Measurements from ENCODE around the gene C5orf15.

C5orf15 gene

GRCh38 chr5:133909603-133910002 lies 58.8 kb downstream of the C5orf15 start:
- TF ChIP-seq CTCF (IDR thresholded peaks at IDR 0.05; ENCODE audit: poor library complexity, severe bottlenecking), result no peak
- no peak for ATAC-seq (ENCODE audit: low read depth)
- H3K4me3 ChIP-seq (ENCODE audit: severe bottlenecking), result no peak overlapping the region
- no peaks in the 10 kb centered on the region for H3K27me3 ChIP-seq (ENCODE audit: insufficient read depth, poor library complexity, severe bottlenecking)
- H3K36me3 ChIP-seq (ENCODE audit: low read depth), result no peaks in the 10 kb centered on the region
- H3K4me1 ChIP-seq (ENCODE audit: insufficient read depth, poor library complexity, severe bottlenecking), result no peaks in the 10 kb centered on the region
- no peak for DNase-seq (ENCODE audit: low spot score)
- H3K27ac ChIP-seq (ENCODE audit: poor library complexity, severe bottlenecking), result no peak overlapping the region
- H3K9me3 ChIP-seq (ENCODE audit: severe bottlenecking), result no peaks in the 10 kb centered on the region

- ATAC-seq (ENCODE audit: low read depth), result no peak
- Histone ChIP-seq H3K27ac (ENCODE audit: poor library complexity, severe bottlenecking) (no peak overlapping the region), H3K9me3 (ENCODE audit: severe bottlenecking) (no peaks in the 10 kb centered on the region), H3K36me3 (ENCODE audit: low read depth) (no peaks in the 10 kb centered on the region), H3K4me3 (ENCODE audit: severe bottlenecking) (no peak overlapping the region), H3K4me1 (ENCODE audit: insufficient read depth, poor library complexity, severe bottlenecking) (no peaks in the 10 kb centered on the region), H3K27me3 (ENCODE audit: insufficient read depth, poor library complexity, severe bottlenecking) (no peaks in the 10 kb centered on the region)
- no peak for DNase-seq (ENCODE audit: low spot score)
- no peak for TF ChIP-seq CTCF (IDR thresholded peaks at IDR 0.05; ENCODE audit: poor library complexity, severe bottlenecking)
Measured at GRCh38 chr5:133907075-133907474, 61.4 kb downstream of the C5orf15 start.

- H3K27ac ChIP-seq (ENCODE audit: poor library complexity, severe bottlenecking), result no peak overlapping the region
- H3K9me3 ChIP-seq (ENCODE audit: severe bottlenecking), result no peaks in the 10 kb centered on the region
- H3K27me3 ChIP-seq (ENCODE audit: insufficient read depth, poor library complexity, severe bottlenecking), result no peaks in the 10 kb centered on the region
- H3K4me1 ChIP-seq (ENCODE audit: insufficient read depth, poor library complexity, severe bottlenecking), result no peaks in the 10 kb centered on the region
- DNase-seq (ENCODE audit: low spot score) (no peak), ATAC-seq (ENCODE audit: low read depth) (no peak)
- no peak for TF ChIP-seq CTCF (IDR thresholded peaks at IDR 0.05; ENCODE audit: poor library complexity, severe bottlenecking)
- H3K36me3 ChIP-seq (ENCODE audit: low read depth), result no peaks in the 10 kb centered on the region
- H3K4me3 ChIP-seq (ENCODE audit: severe bottlenecking), result no peak overlapping the region
Measured at GRCh38 chr5:133906303-133906702, 62.1 kb downstream of the C5orf15 start.
